ENCODE measurements around the gene PNPLA2.

PNPLA2 gene

DNA sequence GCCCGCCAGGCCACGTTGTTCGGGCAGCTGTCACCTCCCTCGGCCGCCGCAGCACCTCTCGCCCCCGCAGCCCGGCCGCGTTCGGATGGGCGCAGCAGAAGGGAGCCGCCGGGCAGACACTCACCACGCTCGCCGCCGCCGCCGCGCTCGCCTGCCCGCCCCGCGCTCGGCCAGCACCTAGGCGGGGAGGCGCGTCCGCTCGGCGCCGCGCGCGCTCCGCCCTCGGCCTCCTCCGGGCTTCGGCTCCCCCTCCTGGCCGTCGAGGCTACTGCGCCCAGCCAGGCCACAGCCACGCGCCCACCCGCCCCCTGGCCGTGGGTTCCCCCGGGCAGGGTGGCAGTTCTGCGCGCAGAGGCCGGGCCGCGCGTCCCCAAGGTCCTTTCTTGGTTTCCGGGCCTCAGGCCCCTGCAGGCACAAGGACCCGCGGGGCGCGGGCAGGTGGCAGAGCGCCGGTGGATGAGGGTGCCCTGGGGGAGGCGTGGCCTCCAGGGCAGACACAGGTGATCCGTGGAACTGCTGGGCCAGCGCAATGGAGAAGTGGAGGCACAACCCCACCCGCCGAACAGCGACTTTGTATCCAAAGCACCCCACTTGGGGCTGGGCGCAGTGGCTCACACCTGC lies 20.5 kb upstream of the PNPLA2 start, which contains the start of gene SLC25A22:
Gene SLC25A22, minus strand, starts transcription at position 189 of the 621 bp plus-strand sequence. CDS start 3,275 bp downstream, outside the sequence.
- TF ChIP-seq TAF1 (IDR thresholded peaks at IDR 0.05; ENCODE audit: borderline replicate concordance, insufficient read depth, low read length) (peak; percentile 25; the same call in 1 of the 2 replicates), REST (IDR thresholded peaks at IDR 0.05; ENCODE audit: insufficient read depth in 1 of 2, low read depth in 2 of 2, low read length in 2 of 2) (no peak), SIN3A (IDR thresholded peaks at IDR 0.05; ENCODE audit: borderline replicate concordance, insufficient read depth, low read length) (peak; percentile 50; the same call in 1 of the 2 replicates)

DNA sequence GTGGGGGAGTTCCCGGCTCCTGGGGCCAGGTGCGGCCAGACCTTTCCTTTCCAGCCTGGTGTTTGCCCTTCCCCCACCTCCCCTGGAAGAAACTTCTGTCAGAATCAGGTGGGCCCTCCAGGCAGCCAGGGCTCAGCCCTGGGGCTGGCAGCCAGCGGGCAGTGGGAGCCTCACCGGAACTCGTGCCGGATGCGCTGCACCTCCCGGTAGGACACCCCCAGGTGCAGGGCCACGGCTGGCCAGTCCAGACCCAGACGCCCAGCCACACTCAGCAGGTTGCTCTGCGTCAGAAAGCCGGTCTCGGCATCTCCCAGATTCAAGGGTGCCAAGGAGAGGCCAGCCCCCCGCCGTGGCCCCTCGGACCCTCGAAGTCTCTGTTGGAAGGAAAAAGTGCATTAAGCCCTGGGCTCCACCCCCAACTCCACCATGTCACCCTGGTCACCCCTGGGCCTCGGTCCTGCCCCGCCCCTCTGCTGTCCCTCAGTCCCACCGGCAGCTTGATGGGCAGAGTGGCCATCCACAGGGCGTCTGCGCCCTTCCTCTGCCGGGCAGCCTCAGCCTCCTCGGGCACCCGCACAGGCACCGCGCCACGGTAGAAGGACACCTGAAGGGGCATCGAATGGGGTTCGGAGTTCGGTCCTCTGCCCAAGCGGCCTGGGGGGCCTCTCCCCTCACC lies 18.9 kb upstream of the PNPLA2 start:
- no peak for TF ChIP-seq POLR2AphosphoS5 (IDR thresholded peaks at IDR 0.05; ENCODE audit: low read depth, low read length)
- TF ChIP-seq TAF1 (IDR thresholded peaks at IDR 0.05; ENCODE audit: borderline replicate concordance, insufficient read depth, low read length): no peak
- TF ChIP-seq FOXP2 (optimal IDR thresholded peaks at IDR 0.05; ENCODE audit: borderline replicate concordance, extremely low read depth, extremely low read length, insufficient read depth): no peak
- no peak for TF ChIP-seq SIN3A (IDR thresholded peaks at IDR 0.05; ENCODE audit: borderline replicate concordance, insufficient read depth, low read length)
- TF ChIP-seq REST (IDR thresholded peaks at IDR 0.05; ENCODE audit: insufficient read depth in 1 of 2, low read depth in 2 of 2, low read length in 2 of 2): no peak

- TF ChIP-seq POLR2AphosphoS5 (IDR thresholded peaks at IDR 0.05; ENCODE audit: low read depth, low read length): no peak
- no peak for TF ChIP-seq FOXP2 (optimal IDR thresholded peaks at IDR 0.05; ENCODE audit: borderline replicate concordance, extremely low read depth, extremely low read length, insufficient read depth)
- no peak for TF ChIP-seq SIN3A (IDR thresholded peaks at IDR 0.05; ENCODE audit: borderline replicate concordance, insufficient read depth, low read length)
- no peak for TF ChIP-seq REST (IDR thresholded peaks at IDR 0.05; ENCODE audit: insufficient read depth in 1 of 2, low read depth in 2 of 2, low read length in 2 of 2)
- no peak for TF ChIP-seq TAF1 (IDR thresholded peaks at IDR 0.05; ENCODE audit: borderline replicate concordance, insufficient read depth, low read length)
Observed at GRCh38 chr11:800473-800872, 18.2 kb upstream of the PNPLA2 start.

GRCh38 chr11:801097-801780 lies 17.5 kb upstream of the PNPLA2 start:
- TF ChIP-seq POLR2AphosphoS5 (IDR thresholded peaks at IDR 0.05; ENCODE audit: low read depth, low read length): no peak
- TF ChIP-seq TAF1 (IDR thresholded peaks at IDR 0.05; ENCODE audit: borderline replicate concordance, insufficient read depth, low read length): no peak
- no peak for TF ChIP-seq REST (IDR thresholded peaks at IDR 0.05; ENCODE audit: insufficient read depth in 1 of 2, low read depth in 2 of 2, low read length in 2 of 2)
- TF ChIP-seq SIN3A (IDR thresholded peaks at IDR 0.05; ENCODE audit: borderline replicate concordance, insufficient read depth, low read length): no peak
